ENCODE measurements around the gene ATXN1.

The ATXN1 gene

GRCh38 chr6:16648003-16648402 is 113.3 kb downstream of the ATXN1 start:
- Histone ChIP-seq H3K27me3 (ENCODE audit: control insufficient read depth, insufficient read depth, low read length) (no peaks in the 10 kb centered on the region), H3K4me3 (ENCODE audit: low read depth, low read length) (no peak overlapping the region), H2AFZ (no peak overlapping the region), H3K9me3 (ENCODE audit: control insufficient read depth, low read length) (no peaks in the 10 kb centered on the region), H3K4me2 (ENCODE audit: low read length) (no peak overlapping the region), H3K9ac (no peak overlapping the region), H3K79me2 (no peaks in the 10 kb centered on the region), H3K27ac (no peak overlapping the region), H3K4me1 (peaks cover 4% of the 10 kb centered on the region), H3K36me3 (ENCODE audit: control insufficient read depth, insufficient read depth, low read length) (no peaks in the 10 kb centered on the region)
- no peak for TF ChIP-seq CTCF (IDR thresholded peaks at IDR 0.05)

- Histone ChIP-seq H3K27ac (no peak overlapping the region), H2AFZ (no peak overlapping the region), H3K4me1 (peaks cover 4% of the 10 kb centered on the region), H3K79me2 (no peaks in the 10 kb centered on the region), H3K9me3 (ENCODE audit: control insufficient read depth, low read length) (no peaks in the 10 kb centered on the region), H3K27me3 (ENCODE audit: control insufficient read depth, insufficient read depth, low read length) (no peaks in the 10 kb centered on the region), H3K9ac (no peak overlapping the region), H3K36me3 (ENCODE audit: control insufficient read depth, insufficient read depth, low read length) (no peaks in the 10 kb centered on the region), H3K4me2 (ENCODE audit: low read length) (no peak overlapping the region), H3K4me3 (ENCODE audit: low read depth, low read length) (no peak overlapping the region)
- TF ChIP-seq CTCF (IDR thresholded peaks at IDR 0.05) = no peak
Observed at GRCh38 chr6:16647422-16647821, 113.8 kb downstream of the ATXN1 start.

GRCh38 chr6:16644540-16645250 is 116.6 kb downstream of the ATXN1 start:
- peaks cover 3% of the 10 kb centered on the region for H3K79me2 ChIP-seq
- H2AFZ ChIP-seq = no peak overlapping the region
- H3K36me3 ChIP-seq (ENCODE audit: control insufficient read depth, insufficient read depth, low read length) = no peaks in the 10 kb centered on the region
- peaks cover under 1% of the 10 kb centered on the region for H3K4me1 ChIP-seq
- H3K9me3 ChIP-seq (ENCODE audit: control insufficient read depth, low read length) = no peaks in the 10 kb centered on the region
- no peaks in the 10 kb centered on the region for H3K27me3 ChIP-seq (ENCODE audit: control insufficient read depth, insufficient read depth, low read length)
- TF ChIP-seq CTCF (IDR thresholded peaks at IDR 0.05) = no peak
- no peak overlapping the region for H3K27ac ChIP-seq
- no peak overlapping the region for H3K4me2 ChIP-seq (ENCODE audit: low read length)
- no peak overlapping the region for H3K9ac ChIP-seq
- no peak overlapping the region for H3K4me3 ChIP-seq (ENCODE audit: low read depth, low read length)

GRCh38 chr6:16639684-16640480 is 121.4 kb downstream of the ATXN1 start:
- no peak overlapping the region for H3K4me3 ChIP-seq (ENCODE audit: low read depth, low read length)
- no peaks in the 10 kb centered on the region for H3K36me3 ChIP-seq (ENCODE audit: control insufficient read depth, insufficient read depth, low read length)
- H2AFZ ChIP-seq = no peak overlapping the region
- H3K27ac ChIP-seq = no peak overlapping the region
- peaks cover 3% of the 10 kb centered on the region for H3K79me2 ChIP-seq
- no peak for TF ChIP-seq CTCF (IDR thresholded peaks at IDR 0.05)
- H3K27me3 ChIP-seq (ENCODE audit: control insufficient read depth, insufficient read depth, low read length) = no peaks in the 10 kb centered on the region
- no peak overlapping the region for H3K9ac ChIP-seq
- no peaks in the 10 kb centered on the region for H3K9me3 ChIP-seq (ENCODE audit: control insufficient read depth, low read length)
- H3K4me2 ChIP-seq (ENCODE audit: low read length) = no peak overlapping the region
- no peaks in the 10 kb centered on the region for H3K4me1 ChIP-seq
